ENCODE results near the gene WDR72. TPM values are rescaled to one million over a fixed set of nuclear protein-coding genes. Genes with fewer than 3 reads are reported as not detected.

WDR72 gene
- total and polyA plus RNA-seq, 2 donors (not counting 1 experiment from before 2014, with no cell fraction given), result not detected

DNA sequence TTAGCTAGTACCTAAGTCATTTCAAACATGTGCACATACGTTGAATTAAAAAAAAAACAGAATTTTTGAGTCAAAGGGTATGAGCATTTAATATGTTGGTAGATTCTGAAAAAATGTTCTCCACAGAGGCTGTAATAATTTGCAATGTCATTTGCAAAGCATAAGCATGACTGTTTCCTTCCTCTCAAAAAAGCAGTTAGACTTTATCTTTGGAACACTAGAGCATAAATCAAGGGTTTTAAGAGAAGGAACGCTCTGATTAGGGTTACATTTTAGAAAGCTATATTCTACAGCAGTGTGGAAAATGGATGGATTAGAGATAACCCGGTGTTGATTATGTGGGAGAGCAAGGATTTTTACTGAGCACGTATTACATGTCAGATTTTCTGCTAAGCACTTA is 193.7 kb downstream of the WDR72 start:
- Mint-ChIP-seq H3K27ac (no peak overlapping the region), H3K9me3 (ENCODE audit: insufficient read depth) (no peaks in the 10 kb centered on the region), H3K4me3 (no peak overlapping the region), H3K4me1 (no peaks in the 10 kb centered on the region), H3K27me3 (peaks cover 4% of the 10 kb centered on the region)
- ChIA-PET POLR2A (no interaction called here), CTCF (no interaction called here)
- ATAC-seq (ENCODE audit: low read depth) (no peak), DNase-seq (no peak)
- no CpG with 5 or more reads among the region's 4 CpGs for WGBS (ENCODE audit: insufficient coverage)
- H3K9ac ChIP-seq (ENCODE audit: low read length), result no peak overlapping the region
- no peaks in the 10 kb centered on the region for H4K20me1 ChIP-seq (ENCODE audit: control insufficient read depth, insufficient read depth, low read length, poor library complexity, severe bottlenecking)
- no peak overlapping the region for H3K4me3 ChIP-seq (ENCODE audit: control extremely low read depth in 1 of 5, extremely low read depth in 1 of 5, insufficient read depth in 1 of 5, low read depth in 2 of 5, low read length in 4 of 5)
- no peaks in the 10 kb centered on the region for H3K27me3 ChIP-seq (replicated peaks in 1 of 4; ENCODE audit: control extremely low read depth in 1 of 4, control insufficient read depth in 3 of 4, insufficient read depth in 4 of 4, low read length in 3 of 4)
- H3K27ac ChIP-seq (ENCODE audit: low read length in 2 of 2), result no peak overlapping the region
- intact Hi-C loops (cut with micrococcal nuclease), result no loop called here
- H3K4me2 ChIP-seq (replicated peaks; ENCODE audit: low read depth, low read length, poor library complexity, severe bottlenecking), result no peak overlapping the region
- H3K79me2 ChIP-seq (ENCODE audit: control insufficient read depth, insufficient read depth, low read length), result no peaks in the 10 kb centered on the region
- no peaks in the 10 kb centered on the region for H3K4me1 ChIP-seq (ENCODE audit: control insufficient read depth in 2 of 2, insufficient read depth in 2 of 2, low read length in 2 of 2)
- TF ChIP-seq, protein P1, sequence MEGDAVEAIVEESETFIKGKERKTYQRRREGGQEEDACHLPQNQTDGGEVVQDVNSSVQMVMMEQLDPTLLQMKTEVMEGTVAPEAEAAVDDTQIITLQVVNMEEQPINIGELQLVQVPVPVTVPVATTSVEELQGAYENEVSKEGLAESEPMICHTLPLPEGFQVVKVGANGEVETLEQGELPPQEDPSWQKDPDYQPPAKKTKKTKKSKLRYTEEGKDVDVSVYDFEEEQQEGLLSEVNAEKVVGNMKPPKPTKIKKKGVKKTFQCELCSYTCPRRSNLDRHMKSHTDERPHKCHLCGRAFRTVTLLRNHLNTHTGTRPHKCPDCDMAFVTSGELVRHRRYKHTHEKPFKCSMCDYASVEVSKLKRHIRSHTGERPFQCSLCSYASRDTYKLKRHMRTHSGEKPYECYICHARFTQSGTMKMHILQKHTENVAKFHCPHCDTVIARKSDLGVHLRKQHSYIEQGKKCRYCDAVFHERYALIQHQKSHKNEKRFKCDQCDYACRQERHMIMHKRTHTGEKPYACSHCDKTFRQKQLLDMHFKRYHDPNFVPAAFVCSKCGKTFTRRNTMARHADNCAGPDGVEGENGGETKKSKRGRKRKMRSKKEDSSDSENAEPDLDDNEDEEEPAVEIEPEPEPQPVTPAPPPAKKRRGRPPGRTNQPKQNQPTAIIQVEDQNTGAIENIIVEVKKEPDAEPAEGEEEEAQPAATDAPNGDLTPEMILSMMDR (IDR thresholded peaks at IDR 0.05), result no peak
- TF ChIP-seq EZH2 (IDR thresholded peaks at IDR 0.05; ENCODE audit: borderline replicate concordance, insufficient read depth, low read depth, low read length, poor library complexity, severe bottlenecking), result no peak
- no peaks in the 10 kb centered on the region for H3K9me3 ChIP-seq (ENCODE audit: control extremely low read depth in 1 of 3, control insufficient read depth in 2 of 3, insufficient read depth in 1 of 3, low read length in 2 of 3)
- H3K36me3 ChIP-seq (replicated peaks in 1 of 2; ENCODE audit: control extremely low read depth in 1 of 2, control insufficient read depth in 1 of 2, extremely low read depth in 1 of 2, insufficient read depth in 2 of 2, low read length in 1 of 2), result no peaks in the 10 kb centered on the region
- no peak overlapping the region for H2AFZ ChIP-seq (ENCODE audit: insufficient read depth, low read depth, low read length, poor library complexity, severe bottlenecking)

DNA sequence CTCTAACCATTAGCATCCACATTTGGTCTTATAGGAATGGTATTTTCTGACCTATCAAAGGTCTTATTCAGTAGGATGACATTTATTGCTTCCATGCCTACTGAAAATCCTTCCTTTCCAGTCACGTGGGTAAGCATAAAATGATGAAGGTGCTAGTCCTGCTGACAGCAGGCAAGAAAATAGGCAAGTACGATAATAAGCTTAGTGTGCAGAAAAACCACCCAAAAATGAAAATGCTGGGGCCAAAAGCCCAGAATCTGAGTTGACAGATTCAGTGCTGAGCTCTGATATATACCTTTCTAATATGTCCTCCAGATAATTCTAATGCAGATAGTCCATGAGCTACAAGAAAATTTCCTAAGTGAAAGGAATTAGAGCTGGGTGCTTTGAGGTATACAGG is 194.8 kb downstream of the WDR72 start:
- Histone ChIP-seq H3K36me3 (replicated peaks in 1 of 2; ENCODE audit: control extremely low read depth in 1 of 2, control insufficient read depth in 1 of 2, extremely low read depth in 1 of 2, insufficient read depth in 2 of 2, low read length in 1 of 2) (no peaks in the 10 kb centered on the region), H3K4me1 (ENCODE audit: control insufficient read depth in 2 of 2, insufficient read depth in 2 of 2, low read length in 2 of 2) (no peaks in the 10 kb centered on the region), H3K4me3 (ENCODE audit: control extremely low read depth in 1 of 5, extremely low read depth in 1 of 5, insufficient read depth in 1 of 5, low read depth in 2 of 5, low read length in 4 of 5) (no peak overlapping the region), H3K27ac (ENCODE audit: low read length in 2 of 2) (no peak overlapping the region), H2AFZ (ENCODE audit: insufficient read depth, low read depth, low read length, poor library complexity, severe bottlenecking) (no peak overlapping the region), H3K4me2 (replicated peaks; ENCODE audit: low read depth, low read length, poor library complexity, severe bottlenecking) (no peak overlapping the region), H3K9ac (ENCODE audit: low read length) (no peak overlapping the region), H3K9me3 (ENCODE audit: control extremely low read depth in 1 of 3, control insufficient read depth in 2 of 3, insufficient read depth in 1 of 3, low read length in 2 of 3) (no peaks in the 10 kb centered on the region), H4K20me1 (ENCODE audit: control insufficient read depth, insufficient read depth, low read length, poor library complexity, severe bottlenecking) (no peaks in the 10 kb centered on the region), H3K27me3 (replicated peaks in 1 of 4; ENCODE audit: control extremely low read depth in 1 of 4, control insufficient read depth in 3 of 4, insufficient read depth in 4 of 4, low read length in 3 of 4) (no peaks in the 10 kb centered on the region), H3K79me2 (ENCODE audit: control insufficient read depth, insufficient read depth, low read length) (no peaks in the 10 kb centered on the region)
- TF ChIP-seq EZH2 (IDR thresholded peaks at IDR 0.05; ENCODE audit: borderline replicate concordance, insufficient read depth, low read depth, low read length, poor library complexity, severe bottlenecking), result no peak
- TF ChIP-seq, protein P1 (IDR thresholded peaks at IDR 0.05), result no peak
- no peak for DNase-seq
- WGBS (ENCODE audit: insufficient coverage), result no CpG with 5 or more reads among the region's 2 CpGs
- H3K4me1 Mint-ChIP-seq, result no peaks in the 10 kb centered on the region
- intact Hi-C loops (cut with micrococcal nuclease), result no loop called here
- H3K9me3 Mint-ChIP-seq (ENCODE audit: insufficient read depth), result no peaks in the 10 kb centered on the region
- POLR2A ChIA-PET, result no interaction called here
- CTCF ChIA-PET, result no interaction called here
- H3K27me3 Mint-ChIP-seq, result peaks cover 4% of the 10 kb centered on the region
- no peak overlapping the region for H3K27ac Mint-ChIP-seq
- ATAC-seq (ENCODE audit: low read depth), result no peak
- H3K4me3 Mint-ChIP-seq, result no peak overlapping the region

Data from B cell (primary cell).